ENCODE results near the gene NIPAL1.

The NIPAL1 gene

DNA sequence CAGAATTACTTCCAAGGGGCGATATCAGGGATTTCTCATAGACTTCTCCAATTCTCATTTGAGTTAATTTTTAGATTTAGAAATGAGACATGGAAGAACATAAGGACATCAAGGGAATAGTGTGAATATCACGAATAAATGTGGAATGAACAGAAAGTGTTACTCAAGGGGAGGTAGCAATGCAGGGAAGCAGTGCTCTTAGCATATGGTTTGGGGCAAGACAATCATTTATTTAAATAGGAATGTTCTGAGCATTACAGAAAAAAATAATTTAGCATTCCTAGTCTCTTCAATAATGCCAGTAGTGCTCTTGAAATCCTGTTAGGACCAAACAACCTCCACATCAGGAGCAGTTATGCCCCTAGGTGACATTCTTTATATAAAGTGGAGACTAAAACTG lies 61.9 kb downstream of the NIPAL1 start:
- no peaks in the 10 kb centered on the region for H3K4me1 ChIP-seq (ENCODE audit: control insufficient read depth in 2 of 2, insufficient read depth in 1 of 2, low read depth in 1 of 2, low read length in 2 of 2)
- H3K4ac ChIP-seq (ENCODE audit: low read length) = no peak overlapping the region
- no CpG with 5 or more reads among the region's 2 CpGs for WGBS, 2 donors (ENCODE audit: extremely low coverage in 2 of 2, insufficient read length in 2 of 2, insufficient replicate concordance in 1 of 2)
- H2AK5ac ChIP-seq (ENCODE audit: low read depth, low read length) = no peak overlapping the region
- H3K4me2 ChIP-seq (ENCODE audit: insufficient read depth, low read length, poor library complexity, severe bottlenecking) = no peak overlapping the region
- H2AFZ ChIP-seq (ENCODE audit: low read length) = no peak overlapping the region
- no peak overlapping the region for H2BK12ac ChIP-seq (ENCODE audit: low read length)
- H3K27me3 ChIP-seq (ENCODE audit: control insufficient read depth in 3 of 3, insufficient read depth in 3 of 3, low read depth in 1 of 3, low read length in 3 of 3) = no peaks in the 10 kb centered on the region
- H2BK120ac ChIP-seq (ENCODE audit: low read depth, low read length) = no peak overlapping the region
- no peak overlapping the region for H3K14ac ChIP-seq (ENCODE audit: low read length)
- H3K18ac ChIP-seq (ENCODE audit: low read length) = no peak overlapping the region
- DNase-seq (ENCODE audit: low spot score) = no peak
- H3K27ac ChIP-seq (replicated peaks; ENCODE audit: low read length) = no peak overlapping the region
- H2BK5ac ChIP-seq (ENCODE audit: low read length) = no peak overlapping the region
- H3K4me3 ChIP-seq (ENCODE audit: low read length in 2 of 2) = no peak overlapping the region
- H3K9ac ChIP-seq (ENCODE audit: low read depth, low read length, poor library complexity) = no peak overlapping the region
- no peak overlapping the region for H4K8ac ChIP-seq (ENCODE audit: low read depth, low read length)
- no peaks in the 10 kb centered on the region for H3K9me3 ChIP-seq (replicated peaks in 1 of 2; ENCODE audit: control insufficient read depth in 2 of 2, insufficient read depth in 1 of 2, low read depth in 1 of 2, low read length in 2 of 2)
- no peaks in the 10 kb centered on the region for H3K79me1 ChIP-seq (ENCODE audit: low read depth, low read length)
- H3K36me3 ChIP-seq (replicated peaks in 1 of 2; ENCODE audit: control insufficient read depth in 2 of 2, insufficient read depth in 2 of 2, low read length in 2 of 2) = no peaks in the 10 kb centered on the region
- H3K23ac ChIP-seq (ENCODE audit: low read depth, low read length, poor library complexity) = no peak overlapping the region
- no peak overlapping the region for H4K91ac ChIP-seq (ENCODE audit: low read depth, low read length, poor library complexity)
- H2BK15ac ChIP-seq (ENCODE audit: low read length) = no peak overlapping the region

DNA sequence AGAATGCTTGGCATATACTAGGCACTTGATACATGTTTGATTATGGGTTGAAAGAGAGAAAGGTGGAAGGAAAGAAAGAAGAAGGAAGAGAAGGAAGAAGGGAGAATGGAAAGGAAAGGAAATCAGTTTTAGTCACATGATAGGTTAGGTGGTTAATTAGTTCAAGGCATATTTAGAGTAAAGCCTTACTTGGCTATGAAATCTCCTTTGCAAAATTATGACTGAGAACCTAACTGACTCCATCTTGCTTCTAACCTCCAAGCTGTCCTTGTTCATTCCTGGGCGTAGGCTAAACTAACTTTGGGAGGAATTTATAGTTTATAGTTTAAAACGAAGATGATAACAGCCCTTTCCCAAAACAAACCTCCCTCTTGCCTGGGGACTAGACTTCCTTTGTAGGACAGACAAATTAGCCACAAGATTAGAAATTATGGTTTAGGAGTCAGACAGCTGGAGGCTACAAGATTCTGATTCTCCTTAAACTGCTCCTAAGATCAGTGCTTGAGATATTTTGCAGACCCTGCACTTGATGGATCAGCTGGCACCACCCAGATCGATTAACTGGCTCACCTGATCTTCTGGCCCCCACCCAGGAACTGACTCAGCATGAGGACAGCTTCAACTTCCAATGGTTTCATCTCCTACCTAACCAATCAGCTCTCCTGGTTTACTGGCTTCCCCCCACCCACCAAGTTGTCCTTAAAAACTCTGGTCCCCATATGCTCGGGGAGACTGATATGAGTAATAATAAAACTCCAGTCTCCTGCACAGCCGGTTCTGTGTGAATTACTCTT lies 62.5 kb downstream of the NIPAL1 start:
- no peak overlapping the region for H2BK15ac ChIP-seq (ENCODE audit: low read length)
- H3K14ac ChIP-seq (ENCODE audit: low read length) = no peak overlapping the region
- H2AK5ac ChIP-seq (ENCODE audit: low read depth, low read length) = no peak overlapping the region
- no peak overlapping the region for H4K8ac ChIP-seq (ENCODE audit: low read depth, low read length)
- no peak overlapping the region for H3K23ac ChIP-seq (ENCODE audit: low read depth, low read length, poor library complexity)
- no peak overlapping the region for H3K4ac ChIP-seq (ENCODE audit: low read length)
- H3K27ac ChIP-seq (replicated peaks; ENCODE audit: low read length) = no peak overlapping the region
- no peak overlapping the region for H3K18ac ChIP-seq (ENCODE audit: low read length)
- no peak overlapping the region for H4K91ac ChIP-seq (ENCODE audit: low read depth, low read length, poor library complexity)
- no peaks in the 10 kb centered on the region for H3K4me1 ChIP-seq (ENCODE audit: control insufficient read depth in 2 of 2, insufficient read depth in 1 of 2, low read depth in 1 of 2, low read length in 2 of 2)
- H3K9ac ChIP-seq (ENCODE audit: low read depth, low read length, poor library complexity) = no peak overlapping the region
- H3K4me2 ChIP-seq (ENCODE audit: insufficient read depth, low read length, poor library complexity, severe bottlenecking) = no peak overlapping the region
- no peak overlapping the region for H3K4me3 ChIP-seq (ENCODE audit: low read length in 2 of 2)
- no CpG with 5 or more reads among the region's 5 CpGs for WGBS, 2 donors (ENCODE audit: extremely low coverage in 2 of 2, insufficient read length in 2 of 2, insufficient replicate concordance in 1 of 2)
- H2AFZ ChIP-seq (ENCODE audit: low read length) = no peak overlapping the region
- H3K36me3 ChIP-seq (replicated peaks in 1 of 2; ENCODE audit: control insufficient read depth in 2 of 2, insufficient read depth in 2 of 2, low read length in 2 of 2) = no peaks in the 10 kb centered on the region
- DNase-seq (ENCODE audit: low spot score) = no peak
- H2BK120ac ChIP-seq (ENCODE audit: low read depth, low read length) = no peak overlapping the region
- H3K9me3 ChIP-seq (replicated peaks in 1 of 2; ENCODE audit: control insufficient read depth in 2 of 2, insufficient read depth in 1 of 2, low read depth in 1 of 2, low read length in 2 of 2) = no peaks in the 10 kb centered on the region
- H3K79me1 ChIP-seq (ENCODE audit: low read depth, low read length) = no peaks in the 10 kb centered on the region
- no peak overlapping the region for H2BK5ac ChIP-seq (ENCODE audit: low read length)
- no peak overlapping the region for H2BK12ac ChIP-seq (ENCODE audit: low read length)
- no peaks in the 10 kb centered on the region for H3K27me3 ChIP-seq (ENCODE audit: control insufficient read depth in 3 of 3, insufficient read depth in 3 of 3, low read depth in 1 of 3, low read length in 3 of 3)

DNA sequence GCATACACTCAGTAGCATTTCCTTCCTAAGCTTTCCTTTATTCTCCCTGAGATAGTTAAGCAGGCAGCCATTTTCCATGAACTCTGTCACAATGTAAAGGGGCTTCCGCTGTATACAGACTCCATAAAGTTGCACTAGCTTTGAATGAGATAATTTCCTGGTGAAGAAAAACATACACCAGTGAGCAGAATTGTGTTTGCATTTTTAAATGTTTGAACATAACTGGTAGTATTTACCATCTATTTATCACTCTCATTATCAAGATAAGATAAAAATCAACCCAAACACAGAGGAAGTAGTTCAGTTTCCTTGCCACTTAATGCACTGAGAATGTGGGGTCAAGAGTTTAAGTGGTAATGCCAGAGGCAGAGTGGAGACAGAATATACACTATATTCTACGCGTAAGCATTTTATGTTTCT lies 63.4 kb downstream of the NIPAL1 start:
- no peak overlapping the region for H3K23ac ChIP-seq (ENCODE audit: low read depth, low read length, poor library complexity)
- no peak overlapping the region for H3K9ac ChIP-seq (ENCODE audit: low read depth, low read length, poor library complexity)
- H3K27me3 ChIP-seq (ENCODE audit: control insufficient read depth in 3 of 3, insufficient read depth in 3 of 3, low read depth in 1 of 3, low read length in 3 of 3) = no peaks in the 10 kb centered on the region
- no CpG with 5 or more reads among the region's 3 CpGs for WGBS, 2 donors (ENCODE audit: extremely low coverage in 2 of 2, insufficient read length in 2 of 2, insufficient replicate concordance in 1 of 2)
- H3K36me3 ChIP-seq (replicated peaks in 1 of 2; ENCODE audit: control insufficient read depth in 2 of 2, insufficient read depth in 2 of 2, low read length in 2 of 2) = no peaks in the 10 kb centered on the region
- no peak overlapping the region for H2BK120ac ChIP-seq (ENCODE audit: low read depth, low read length)
- H3K4ac ChIP-seq (ENCODE audit: low read length) = no peak overlapping the region
- H3K4me3 ChIP-seq (ENCODE audit: low read length in 2 of 2) = no peak overlapping the region
- no peak overlapping the region for H4K91ac ChIP-seq (ENCODE audit: low read depth, low read length, poor library complexity)
- no peak overlapping the region for H2BK5ac ChIP-seq (ENCODE audit: low read length)
- H2AK5ac ChIP-seq (ENCODE audit: low read depth, low read length) = no peak overlapping the region
- no peak overlapping the region for H3K27ac ChIP-seq (replicated peaks; ENCODE audit: low read length)
- H3K18ac ChIP-seq (ENCODE audit: low read length) = no peak overlapping the region
- no peak overlapping the region for H3K4me2 ChIP-seq (ENCODE audit: insufficient read depth, low read length, poor library complexity, severe bottlenecking)
- H4K8ac ChIP-seq (ENCODE audit: low read depth, low read length) = no peak overlapping the region
- H2BK15ac ChIP-seq (ENCODE audit: low read length) = no peak overlapping the region
- no peaks in the 10 kb centered on the region for H3K79me1 ChIP-seq (ENCODE audit: low read depth, low read length)
- no peak overlapping the region for H2BK12ac ChIP-seq (ENCODE audit: low read length)
- H3K4me1 ChIP-seq (ENCODE audit: control insufficient read depth in 2 of 2, insufficient read depth in 1 of 2, low read depth in 1 of 2, low read length in 2 of 2) = no peaks in the 10 kb centered on the region
- no peaks in the 10 kb centered on the region for H3K9me3 ChIP-seq (replicated peaks in 1 of 2; ENCODE audit: control insufficient read depth in 2 of 2, insufficient read depth in 1 of 2, low read depth in 1 of 2, low read length in 2 of 2)
- no peak overlapping the region for H2AFZ ChIP-seq (ENCODE audit: low read length)
- DNase-seq (ENCODE audit: low spot score) = no peak
- no peak overlapping the region for H3K14ac ChIP-seq (ENCODE audit: low read length)

DNA sequence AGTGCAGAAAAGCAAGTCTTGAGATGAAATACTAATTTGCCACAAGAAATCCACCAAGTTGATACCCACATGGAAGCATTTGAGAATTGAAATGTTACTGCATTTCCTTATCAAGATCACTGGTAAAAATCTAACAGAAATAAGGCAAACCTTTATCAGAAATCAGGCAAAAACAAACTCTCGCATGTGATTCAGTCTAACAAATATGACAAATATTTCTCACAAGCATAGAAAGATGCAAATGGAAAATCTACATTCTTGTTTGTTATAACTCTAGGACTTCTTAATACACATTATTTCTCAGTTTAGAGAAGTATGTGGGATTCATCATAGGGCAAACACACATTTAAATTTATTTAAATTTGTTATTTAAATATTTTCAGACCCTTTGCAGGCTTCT lies 64.6 kb downstream of the NIPAL1 start:
- H3K36me3 ChIP-seq (replicated peaks in 1 of 2; ENCODE audit: control insufficient read depth in 2 of 2, insufficient read depth in 2 of 2, low read length in 2 of 2) = no peaks in the 10 kb centered on the region
- no peak overlapping the region for H3K4me3 ChIP-seq (ENCODE audit: low read length in 2 of 2)
- H3K79me1 ChIP-seq (ENCODE audit: low read depth, low read length) = no peaks in the 10 kb centered on the region
- H3K27me3 ChIP-seq (ENCODE audit: control insufficient read depth in 3 of 3, insufficient read depth in 3 of 3, low read depth in 1 of 3, low read length in 3 of 3) = no peaks in the 10 kb centered on the region
- H3K14ac ChIP-seq (ENCODE audit: low read length) = no peak overlapping the region
- H3K4me2 ChIP-seq (ENCODE audit: insufficient read depth, low read length, poor library complexity, severe bottlenecking) = no peak overlapping the region
- H3K18ac ChIP-seq (ENCODE audit: low read length) = no peak overlapping the region
- H4K91ac ChIP-seq (ENCODE audit: low read depth, low read length, poor library complexity) = no peak overlapping the region
- no peak overlapping the region for H2BK15ac ChIP-seq (ENCODE audit: low read length)
- H2BK120ac ChIP-seq (ENCODE audit: low read depth, low read length) = no peak overlapping the region
- H2BK12ac ChIP-seq (ENCODE audit: low read length) = no peak overlapping the region
- no peaks in the 10 kb centered on the region for H3K4me1 ChIP-seq (ENCODE audit: control insufficient read depth in 2 of 2, insufficient read depth in 1 of 2, low read depth in 1 of 2, low read length in 2 of 2)
- H3K9me3 ChIP-seq (replicated peaks in 1 of 2; ENCODE audit: control insufficient read depth in 2 of 2, insufficient read depth in 1 of 2, low read depth in 1 of 2, low read length in 2 of 2) = no peaks in the 10 kb centered on the region
- H2AK5ac ChIP-seq (ENCODE audit: low read depth, low read length) = no peak overlapping the region
- DNase-seq (ENCODE audit: low spot score) = no peak
- H3K4ac ChIP-seq (ENCODE audit: low read length) = no peak overlapping the region
- WGBS, 2 donors (ENCODE audit: extremely low coverage in 2 of 2, insufficient read length in 2 of 2, insufficient replicate concordance in 1 of 2) = no CpG with 5 or more reads among the region's 1 CpG
- H3K27ac ChIP-seq (replicated peaks; ENCODE audit: low read length) = no peak overlapping the region
- no peak overlapping the region for H4K8ac ChIP-seq (ENCODE audit: low read depth, low read length)
- H2AFZ ChIP-seq (ENCODE audit: low read length) = no peak overlapping the region
- no peak overlapping the region for H3K9ac ChIP-seq (ENCODE audit: low read depth, low read length, poor library complexity)
- no peak overlapping the region for H3K23ac ChIP-seq (ENCODE audit: low read depth, low read length, poor library complexity)
- no peak overlapping the region for H2BK5ac ChIP-seq (ENCODE audit: low read length)
